ENCODE measurements around the gene TMEM151B. TPM values are rescaled to one million over a fixed set of nuclear protein-coding genes. Genes with fewer than 3 reads are reported as not detected.

TMEM151B gene
- total and polyA plus RNA-seq, 10 of the 15 experiments (the other 5 are each of a cell fraction or from before 2014, with no cell fraction given), result 0.01 to 0.19 (median 0.05) TPM; not detected in 6

DNA sequence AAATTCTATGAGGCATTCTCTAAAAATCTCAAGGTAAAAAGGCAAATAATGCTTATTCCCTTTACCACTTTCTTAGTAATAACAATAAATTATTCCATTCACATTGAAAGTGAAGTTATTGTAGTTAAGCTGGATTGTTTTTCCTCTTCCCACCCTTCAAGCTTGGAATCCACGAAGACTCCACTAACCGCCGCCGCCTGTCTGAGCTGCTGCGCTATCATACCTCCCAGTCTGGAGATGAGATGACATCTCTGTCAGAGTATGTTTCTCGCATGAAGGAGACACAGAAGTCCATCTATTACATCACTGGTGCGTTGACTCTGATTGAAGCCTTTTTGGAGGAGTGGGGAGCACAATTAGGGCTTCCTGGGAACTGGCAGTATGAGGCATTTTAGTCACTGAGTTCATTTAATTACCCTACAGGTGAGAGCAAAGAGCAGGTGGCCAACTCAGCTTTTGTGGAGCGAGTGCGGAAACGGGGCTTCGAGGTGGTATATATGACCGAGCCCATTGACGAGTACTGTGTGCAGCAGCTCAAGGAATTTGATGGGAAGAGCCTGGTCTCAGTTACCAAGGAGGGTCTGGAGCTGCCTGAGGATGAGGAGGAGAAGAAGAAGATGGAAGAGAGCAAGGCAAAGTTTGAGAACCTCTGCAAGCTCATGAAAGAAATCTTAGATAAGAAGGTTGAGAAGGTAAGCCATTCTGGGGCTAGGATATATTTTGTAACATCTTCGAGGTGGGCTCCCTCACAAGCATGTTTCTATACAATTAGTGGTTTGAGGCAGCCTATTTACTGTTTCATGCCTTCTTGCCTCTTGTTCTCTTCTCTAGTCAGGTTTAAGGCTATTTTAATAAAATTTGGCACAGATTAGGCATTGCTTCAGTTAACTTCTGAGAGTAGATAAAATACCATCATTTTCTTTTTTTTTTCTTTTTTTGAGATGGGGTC, 18.4 kb upstream of the TMEM151B start:
- Histone ChIP-seq H3K27me3 (replicated peaks in 1 of 2; ENCODE audit: control insufficient read depth in 2 of 2, insufficient read depth in 2 of 2, low read length in 1 of 2) (no peaks in the 10 kb centered on the region), H2AFZ (ENCODE audit: control insufficient read depth, low read depth, low read length) (no peak overlapping the region), H3K36me3 (ENCODE audit: control insufficient read depth in 2 of 2, insufficient read depth in 2 of 2, low read length in 1 of 2) (peaks cover 39 to 53% of the 10 kb centered on the region in 2 experiments), H4K20me1 (ENCODE audit: control insufficient read depth, insufficient read depth) (peaks cover 15% of the 10 kb centered on the region; the same call in 1 of the 2 replicates), H3K4me1 (ENCODE audit: control insufficient read depth, insufficient read depth, low read length) (peaks cover 19% of the 10 kb centered on the region), H3K4me3 (peak overlapping the region; percentile 95; the same call in 1 of the 2 replicates), H3K79me2 (ENCODE audit: control insufficient read depth, insufficient read depth, low read length) (peaks cover 91% of the 10 kb centered on the region), H3K27ac (ENCODE audit: control insufficient read depth, insufficient read depth) (no peak overlapping the region), H3K4me2 (ENCODE audit: control insufficient read depth, insufficient read depth) (peak overlapping the region; percentile 66), H3K9ac (ENCODE audit: control insufficient read depth, insufficient read depth, low read length) (no peak overlapping the region), H3K9me3 (replicated peaks; ENCODE audit: control insufficient read depth, insufficient read depth, low read length) (no peaks in the 10 kb centered on the region)
- POLR2A ChIA-PET, result interaction anchor here (0.7 to 4.8 kb wide), 7 partner anchors 9 to 67 kb away, joined by 3 to 18 read pairs (median 4); no protein-coding TSS in a partner anchor
- RAD21 ChIA-PET (ENCODE audit: unreplicated experiment), result interaction anchor here (1.0 to 1.9 kb wide), 4 partner anchors 14 to 82 kb away, joined by 3 to 6 read pairs (median 3); no protein-coding TSS in a partner anchor
- intact Hi-C loops (cut with micrococcal nuclease; ENCODE audit: unreplicated experiment) (no loop called here), in situ Hi-C loops (cut with MboI) (no loop called here)
- SMC1A ChIA-PET (ENCODE audit: uncharacterized antibody, unreplicated experiment), result interaction anchor here (0.7 to 1.5 kb wide), 3 partner anchors 11 to 28 kb away, joined by 3 to 6 read pairs (median 3); no protein-coding TSS in a partner anchor
- ATAC-seq, result no peak
- CTCF ChIA-PET, result interaction anchor here (0.6 to 3.0 kb wide), 12 partner anchors 10 to 152 kb away, joined by 3 to 14 read pairs (median 4); no protein-coding TSS in a partner anchor
- 83% methylated on average over 14 of the region's 14 CpGs for WGBS (ENCODE audit: insufficient coverage, insufficient replicate concordance, low lambda C conversion rate, missing lambda C conversion rate)
- no peak for FAIRE-seq
- no peak for DNase-seq (ENCODE audit: low read depth, low spot score)
- BruUV-seq (replicated peaks), result no TSS peak
- no peak for TF ChIP-seq NRF1 (conservative IDR thresholded peaks at IDR 0.05; ENCODE audit: low read depth, low read length)
- TF ChIP-seq POLR2A (IDR thresholded peaks at IDR 0.05; ENCODE audit: low read depth, low read length), result no peak
- TF ChIP-seq ZBED1 (IDR thresholded peaks at IDR 0.05; ENCODE audit: borderline replicate concordance), result 0 out of 2 replicates have a peak, but pooled peaks have one; percentile 21
- TF ChIP-seq SREBF2 (IDR thresholded peaks at IDR 0.05; ENCODE audit: low read length), result no peak
- TF ChIP-seq NR2F1 (conservative IDR thresholded peaks at IDR 0.05), result no peak
- no peak for TF ChIP-seq CEBPB (IDR thresholded peaks at IDR 0.05; ENCODE audit: borderline replicate concordance in 1 of 2, low read depth in 2 of 2, low read length in 2 of 2)
- TF ChIP-seq, protein P1, sequence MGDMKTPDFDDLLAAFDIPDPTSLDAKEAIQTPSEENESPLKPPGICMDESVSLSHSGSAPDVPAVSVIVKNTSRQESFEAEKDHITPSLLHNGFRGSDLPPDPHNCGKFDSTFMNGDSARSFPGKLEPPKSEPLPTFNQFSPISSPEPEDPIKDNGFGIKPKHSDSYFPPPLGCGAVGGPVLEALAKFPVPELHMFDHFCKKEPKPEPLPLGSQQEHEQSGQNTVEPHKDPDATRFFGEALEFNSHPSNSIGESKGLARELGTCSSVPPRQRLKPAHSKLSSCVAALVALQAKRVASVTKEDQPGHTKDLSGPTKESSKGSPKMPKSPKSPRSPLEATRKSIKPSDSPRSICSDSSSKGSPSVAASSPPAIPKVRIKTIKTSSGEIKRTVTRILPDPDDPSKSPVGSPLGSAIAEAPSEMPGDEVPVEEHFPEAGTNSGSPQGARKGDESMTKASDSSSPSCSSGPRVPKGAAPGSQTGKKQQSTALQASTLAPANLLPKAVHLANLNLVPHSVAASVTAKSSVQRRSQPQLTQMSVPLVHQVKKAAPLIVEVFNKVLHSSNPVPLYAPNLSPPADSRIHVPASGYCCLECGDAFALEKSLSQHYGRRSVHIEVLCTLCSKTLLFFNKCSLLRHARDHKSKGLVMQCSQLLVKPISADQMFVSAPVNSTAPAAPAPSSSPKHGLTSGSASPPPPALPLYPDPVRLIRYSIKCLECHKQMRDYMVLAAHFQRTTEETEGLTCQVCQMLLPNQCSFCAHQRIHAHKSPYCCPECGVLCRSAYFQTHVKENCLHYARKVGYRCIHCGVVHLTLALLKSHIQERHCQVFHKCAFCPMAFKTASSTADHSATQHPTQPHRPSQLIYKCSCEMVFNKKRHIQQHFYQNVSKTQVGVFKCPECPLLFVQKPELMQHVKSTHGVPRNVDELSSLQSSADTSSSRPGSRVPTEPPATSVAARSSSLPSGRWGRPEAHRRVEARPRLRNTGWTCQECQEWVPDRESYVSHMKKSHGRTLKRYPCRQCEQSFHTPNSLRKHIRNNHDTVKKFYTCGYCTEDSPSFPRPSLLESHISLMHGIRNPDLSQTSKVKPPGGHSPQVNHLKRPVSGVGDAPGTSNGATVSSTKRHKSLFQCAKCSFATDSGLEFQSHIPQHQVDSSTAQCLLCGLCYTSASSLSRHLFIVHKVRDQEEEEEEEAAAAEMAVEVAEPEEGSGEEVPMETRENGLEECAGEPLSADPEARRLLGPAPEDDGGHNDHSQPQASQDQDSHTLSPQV (IDR thresholded peaks at IDR 0.05), result no peak
- TF ChIP-seq, protein P2, sequence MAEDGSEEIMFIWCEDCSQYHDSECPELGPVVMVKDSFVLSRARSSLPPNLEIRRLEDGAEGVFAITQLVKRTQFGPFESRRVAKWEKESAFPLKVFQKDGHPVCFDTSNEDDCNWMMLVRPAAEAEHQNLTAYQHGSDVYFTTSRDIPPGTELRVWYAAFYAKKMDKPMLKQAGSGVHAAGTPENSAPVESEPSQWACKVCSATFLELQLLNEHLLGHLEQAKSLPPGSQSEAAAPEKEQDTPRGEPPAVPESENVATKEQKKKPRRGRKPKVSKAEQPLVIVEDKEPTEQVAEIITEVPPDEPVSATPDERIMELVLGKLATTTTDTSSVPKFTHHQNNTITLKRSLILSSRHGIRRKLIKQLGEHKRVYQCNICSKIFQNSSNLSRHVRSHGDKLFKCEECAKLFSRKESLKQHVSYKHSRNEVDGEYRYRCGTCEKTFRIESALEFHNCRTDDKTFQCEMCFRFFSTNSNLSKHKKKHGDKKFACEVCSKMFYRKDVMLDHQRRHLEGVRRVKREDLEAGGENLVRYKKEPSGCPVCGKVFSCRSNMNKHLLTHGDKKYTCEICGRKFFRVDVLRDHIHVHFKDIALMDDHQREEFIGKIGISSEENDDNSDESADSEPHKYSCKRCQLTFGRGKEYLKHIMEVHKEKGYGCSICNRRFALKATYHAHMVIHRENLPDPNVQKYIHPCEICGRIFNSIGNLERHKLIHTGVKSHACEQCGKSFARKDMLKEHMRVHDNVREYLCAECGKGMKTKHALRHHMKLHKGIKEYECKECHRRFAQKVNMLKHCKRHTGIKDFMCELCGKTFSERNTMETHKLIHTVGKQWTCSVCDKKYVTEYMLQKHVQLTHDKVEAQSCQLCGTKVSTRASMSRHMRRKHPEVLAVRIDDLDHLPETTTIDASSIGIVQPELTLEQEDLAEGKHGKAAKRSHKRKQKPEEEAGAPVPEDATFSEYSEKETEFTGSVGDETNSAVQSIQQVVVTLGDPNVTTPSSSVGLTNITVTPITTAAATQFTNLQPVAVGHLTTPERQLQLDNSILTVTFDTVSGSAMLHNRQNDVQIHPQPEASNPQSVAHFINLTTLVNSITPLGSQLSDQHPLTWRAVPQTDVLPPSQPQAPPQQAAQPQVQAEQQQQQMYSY (CRISPR knock-in tag; IDR thresholded peaks at IDR 0.05), result no peak
- no peak for TF ChIP-seq SPI1 (IDR thresholded peaks at IDR 0.05; ENCODE audit: borderline replicate concordance, insufficient read depth, low read depth, low read length)
- TF ChIP-seq POU2F2 (IDR thresholded peaks at IDR 0.05; ENCODE audit: borderline replicate concordance, low read depth, low read length), result no peak
- TF ChIP-seq, protein P3, sequence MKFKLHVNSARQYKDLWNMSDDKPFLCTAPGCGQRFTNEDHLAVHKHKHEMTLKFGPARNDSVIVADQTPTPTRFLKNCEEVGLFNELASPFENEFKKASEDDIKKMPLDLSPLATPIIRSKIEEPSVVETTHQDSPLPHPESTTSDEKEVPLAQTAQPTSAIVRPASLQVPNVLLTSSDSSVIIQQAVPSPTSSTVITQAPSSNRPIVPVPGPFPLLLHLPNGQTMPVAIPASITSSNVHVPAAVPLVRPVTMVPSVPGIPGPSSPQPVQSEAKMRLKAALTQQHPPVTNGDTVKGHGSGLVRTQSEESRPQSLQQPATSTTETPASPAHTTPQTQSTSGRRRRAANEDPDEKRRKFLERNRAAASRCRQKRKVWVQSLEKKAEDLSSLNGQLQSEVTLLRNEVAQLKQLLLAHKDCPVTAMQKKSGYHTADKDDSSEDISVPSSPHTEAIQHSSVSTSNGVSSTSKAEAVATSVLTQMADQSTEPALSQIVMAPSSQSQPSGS (IDR thresholded peaks at IDR 0.05; ENCODE audit: low read length), result 0 out of 2 replicates have a peak, but pooled peaks have one; percentile 11
- TF ChIP-seq ZZZ3 (IDR thresholded peaks at IDR 0.05; ENCODE audit: control insufficient read depth, insufficient read length, low read depth), result no peak
- peak; percentile 32; the same call in 1 of the 2 replicates for TF ChIP-seq POLR2AphosphoS2 (IDR thresholded peaks at IDR 0.05; ENCODE audit: low read depth, low read length)

Data from GM12878 (cell line).